HepG2 (cell line): ENCODE measurements around the gene STPG4. TPM values are rescaled to one million over a fixed set of nuclear protein-coding genes. Genes with fewer than 3 reads are reported as not detected.

ENCODE experiments used
- DRAP1 ChIP-seq: IDR thresholded peaks from 2 replicates; pipeline ENCODE4 v1.6.1; 2016; ENCODE audit warnings: missing genetic modification reagents, missing compliant biosample characterization
- GATAD2A ChIP-seq: IDR thresholded peaks from 2 replicates; pipeline ENCODE4 v1.6.1; 2016
- HDAC1 ChIP-seq: sonication (generic); formaldehyde crosslinking; IDR thresholded peaks from 2 replicates; pipeline ENCODE4 v1.5.1; 2020; ENCODE audit warnings: mild to moderate bottlenecking, missing genetic modification reagents
- HINFP ChIP-seq: sonication (generic); formaldehyde crosslinking; IDR thresholded peaks from 2 replicates; pipeline ENCODE4 v1.4.0; 2020; ENCODE audit warnings: low read depth, mild to moderate bottlenecking, missing genetic modification reagents
- IKZF5 ChIP-seq: IDR thresholded peaks from 2 replicates; pipeline ENCODE4 v1.6.1; 2018; ENCODE audit warnings: missing genetic modification reagents, mild to moderate bottlenecking, missing compliant biosample characterization
- KLF6 ChIP-seq: IDR thresholded peaks from 2 replicates; pipeline ENCODE4 v1.8.0; 2016; ENCODE audit warnings: missing biosample characterization, missing genetic modification reagents
- NCOA2 ChIP-seq: sonication (generic); formaldehyde crosslinking; IDR thresholded peaks from 2 replicates; pipeline ENCODE4 v1.8.0; 2022; ENCODE audit warnings: inconsistent platforms
- PAXIP1 ChIP-seq: sonication (generic); formaldehyde crosslinking; conservative IDR thresholded peaks from 2 replicates; pipeline ENCODE4 v1.4.0; 2020; ENCODE audit warnings: mild to moderate bottlenecking, missing genetic modification reagents, moderate library complexity
- PPARG ChIP-seq: conservative IDR thresholded peaks from 2 replicates; pipeline ENCODE4 v1.6.1; 2016; ENCODE audit warnings: missing biosample characterization, missing genetic modification reagents
- RELA ChIP-seq: sonication (generic); formaldehyde crosslinking; IDR thresholded peaks from 2 replicates; pipeline ENCODE4 v1.4.0; 2020; ENCODE audit warnings: missing genetic modification reagents
- RFX1 ChIP-seq: fragments of 450-650 bp; IDR thresholded peaks from 2 replicates; pipeline ENCODE4 v1.6.1; 2017
- SAFB2 ChIP-seq: sonication (generic); formaldehyde crosslinking; IDR thresholded peaks from 2 replicates; pipeline ENCODE4 v1.5.1; 2020; ENCODE audit warnings: missing genetic modification reagents, low read depth, mild to moderate bottlenecking, borderline replicate concordance
- SAP130 ChIP-seq: IDR thresholded peaks from 2 replicates; pipeline ENCODE4 v1.6.1; 2016; ENCODE audit warnings: low read depth
- SSRP1 ChIP-seq: IDR thresholded peaks from 2 replicates; pipeline ENCODE4 v1.6.1; 2016; ENCODE audit warnings: control low read depth
- TAF15 ChIP-seq: fragments of 200-400 bp; formaldehyde crosslinking; IDR thresholded peaks from one replicate; pipeline ENCODE4 v1.6.1; 2018; ENCODE audit warnings: mild to moderate bottlenecking, low read depth, low read length; ENCODE audit not compliant: poor library complexity, severe bottlenecking
- USF2 ChIP-seq, 2 experiments: sonication (generic) in 1 of 2; formaldehyde crosslinking in 1 of 2; IDR thresholded peaks; 2 replicates each; pipeline versions ENCODE4 v1.5.1 to v1.6.1; 2011 to 2020; ENCODE audit warnings: borderline replicate concordance in 1 of 2, low read depth in 1 of 2, low read length in 1 of 2, mild to moderate bottlenecking in 1 of 2, missing genetic modification reagents in 1 of 2, moderate library complexity in 1 of 2
- ZNF225 ChIP-seq: sonication (generic); formaldehyde crosslinking; IDR thresholded peaks from 2 replicates; pipeline ENCODE4 v1.4.0; 2020; ENCODE audit warnings: mild to moderate bottlenecking, missing genetic modification reagents
- ZNF747 ChIP-seq: sonication (generic); formaldehyde crosslinking; IDR thresholded peaks from 2 replicates; pipeline ENCODE4 v1.8.1; 2023; ENCODE audit warnings: missing genetic modification reagents, mild to moderate bottlenecking, borderline replicate concordance
- ZSCAN22 ChIP-seq: sonication (generic); formaldehyde crosslinking; IDR thresholded peaks from 2 replicates; pipeline ENCODE4 v1.4.0; 2020; ENCODE audit warnings: mild to moderate bottlenecking, missing genetic modification reagents
- ZSCAN9 ChIP-seq: IDR thresholded peaks from 2 replicates; pipeline ENCODE4 v1.6.1; 2016; ENCODE audit warnings: borderline replicate concordance
- polyA plus RNA-seq, 8 experiments: library from polyadenylated mRNA; depleted of rRNA in 3 of 8; stranded (reverse) in 7 of 8; unstranded in 1 of 8; fragments of >200 nt; fragmentation: Illumina TruSeq in 4 of 8; extraction: Trizol in 4 of 8; gene quantifications; 2 replicates each; pipeline versions ENCODE4 v1.2.1 to v1.2.3, GENCODE V29; 2011 to 2016; ENCODE audit warnings: low read depth in 4 of 8, missing spikeins in 1 of 8, mixed read lengths in 1 of 8; ENCODE audit not compliant: insufficient read depth in 1 of 8
- total RNA-seq, 5 experiments: library from RNA; depleted of rRNA; stranded (reverse); fragments of >200 nt; fragmentation: Illumina TruSeq; extraction: Trizol; gene quantifications; 2 replicates each; pipeline ENCODE4 v1.2.3, GENCODE V29; 2016; ENCODE audit warnings: low read depth in 1 of 5

Gene STPG4
- total and polyA plus RNA-seq, 2 of the 13 experiments (the other 11 are each of a cell fraction or from before 2014, with no cell fraction given) = 0.11 to 0.15 TPM

GRCh38 chr2:47043142-47043890 lies 111.8 kb downstream of the STPG4 start (continued):
- peak; percentile 65; the same call in 1 of the 2 replicates for TF ChIP-seq PAXIP1
- TF ChIP-seq TAF15 = no peak
- TF ChIP-seq HDAC1 = peak; percentile 67; the same call in 1 of the 2 replicates
- no peak for TF ChIP-seq RFX1
- no peak for TF ChIP-seq SSRP1 (CRISPR knock-in tag)
- TF ChIP-seq GATAD2A = peak; percentile 86
- 0 out of 2 replicates have a peak, but pooled peaks have one; percentile 34 for TF ChIP-seq SAFB2 (CRISPR knock-in tag)
- TF ChIP-seq USF2 (IDR thresholded peaks at IDR 0.05; ENCODE audit: low read depth, low read length) = peak; percentile 66; the same call in 1 of the 2 replicates
- TF ChIP-seq USF2 (CRISPR knock-in tag; IDR thresholded peaks at IDR 0.05; ENCODE audit: borderline replicate concordance) = peak; percentile 72; the same call in 1 of the 2 replicates
- 0 out of 2 replicates have a peak, but pooled peaks have one; percentile 32 for TF ChIP-seq PPARG (CRISPR knock-in tag)
- TF ChIP-seq DRAP1 = peak; percentile 41; the same call in 1 of the 2 replicates
- peak; percentile 31; the same call in 1 of the 2 replicates for TF ChIP-seq KLF6
- no peak for TF ChIP-seq ZNF225 (CRISPR knock-in tag)
- TF ChIP-seq ZSCAN22 (CRISPR knock-in tag) = no peak
- TF ChIP-seq IKZF5 (CRISPR knock-in tag) = peak; percentile 58; the same call in 1 of the 2 replicates
- peak; percentile 69 for TF ChIP-seq SAP130
- peak; percentile 39; the same call in 1 of the 2 replicates for TF ChIP-seq NCOA2 (CRISPR knock-in tag)
- TF ChIP-seq ZSCAN9 = peak; percentile 58
- TF ChIP-seq RELA (CRISPR knock-in tag) = no peak
- no peak; the same call in 1 of the 2 replicates for TF ChIP-seq ZNF747 (CRISPR knock-in tag)
- no peak for TF ChIP-seq HINFP
